Stimulated activated CD4-positive, alpha-beta T cell treated with anti-CD3 and anti-CD28 coated beads, Interleukin-4, amount 100 ng/mL, for 4 hours (primary cell): ENCODE data around the gene NBAS.
"Not testable (repeated sequence)": the region's sequence is repeated elsewhere in the genome, so short reads cannot be mapped to it uniquely, and the experiment has no call there.

Source experiments
- DNase-seq, 2 experiments: peaks; one replicate each; pipeline ENCODE4 v3.0.0-alpha.2; 2020

Gene NBAS

DNA sequence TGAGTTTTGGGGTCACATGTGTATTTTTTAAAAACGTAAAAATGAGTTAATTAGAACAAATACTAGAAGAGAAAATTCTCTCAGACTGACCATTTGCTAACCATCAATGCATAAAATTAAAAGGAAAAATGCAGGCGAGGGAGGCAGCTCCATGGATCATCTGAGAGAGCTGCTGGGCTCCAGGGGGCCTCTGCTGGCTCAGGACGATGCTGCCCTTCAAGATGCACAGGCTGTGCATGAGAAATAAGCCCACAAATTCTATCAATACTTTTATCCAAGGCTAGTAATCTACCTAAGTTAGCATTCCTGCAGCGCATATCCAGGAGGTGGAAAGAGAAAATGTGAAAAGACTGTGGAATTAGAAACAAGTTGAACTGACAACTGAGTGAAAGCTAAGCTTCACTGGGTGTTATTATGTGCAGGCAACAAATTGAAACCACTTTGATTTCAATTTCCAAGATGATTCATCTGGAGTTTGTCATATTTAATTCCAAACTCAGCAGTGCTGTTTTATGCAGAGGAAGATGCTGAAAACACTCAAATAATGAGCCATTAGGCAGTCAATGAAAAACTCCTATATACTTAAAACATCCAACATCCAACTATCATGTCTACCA is 261.1 kb downstream of the NBAS start:
- no peak for DNase-seq

DNA sequence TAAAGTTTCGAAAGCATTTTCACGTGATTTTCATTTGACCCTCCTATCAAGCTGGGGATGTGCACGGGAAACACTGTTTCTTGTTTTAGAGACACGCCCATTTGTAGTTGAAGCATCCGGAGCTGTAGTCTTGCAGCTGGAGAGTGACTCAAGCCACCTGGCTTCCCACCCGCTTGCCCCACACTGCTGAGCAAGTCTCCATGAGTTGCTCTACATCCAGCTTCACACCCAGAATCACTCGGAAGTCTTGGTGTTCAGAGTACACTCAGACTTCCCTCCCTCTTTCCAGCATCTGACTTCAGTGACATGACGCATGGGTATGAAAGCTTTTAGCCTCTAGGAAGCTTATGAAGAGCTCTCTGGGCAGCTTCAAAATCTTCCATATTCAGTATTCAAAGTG is 262.4 kb downstream of the NBAS start:
- DNase-seq = no peak

DNA sequence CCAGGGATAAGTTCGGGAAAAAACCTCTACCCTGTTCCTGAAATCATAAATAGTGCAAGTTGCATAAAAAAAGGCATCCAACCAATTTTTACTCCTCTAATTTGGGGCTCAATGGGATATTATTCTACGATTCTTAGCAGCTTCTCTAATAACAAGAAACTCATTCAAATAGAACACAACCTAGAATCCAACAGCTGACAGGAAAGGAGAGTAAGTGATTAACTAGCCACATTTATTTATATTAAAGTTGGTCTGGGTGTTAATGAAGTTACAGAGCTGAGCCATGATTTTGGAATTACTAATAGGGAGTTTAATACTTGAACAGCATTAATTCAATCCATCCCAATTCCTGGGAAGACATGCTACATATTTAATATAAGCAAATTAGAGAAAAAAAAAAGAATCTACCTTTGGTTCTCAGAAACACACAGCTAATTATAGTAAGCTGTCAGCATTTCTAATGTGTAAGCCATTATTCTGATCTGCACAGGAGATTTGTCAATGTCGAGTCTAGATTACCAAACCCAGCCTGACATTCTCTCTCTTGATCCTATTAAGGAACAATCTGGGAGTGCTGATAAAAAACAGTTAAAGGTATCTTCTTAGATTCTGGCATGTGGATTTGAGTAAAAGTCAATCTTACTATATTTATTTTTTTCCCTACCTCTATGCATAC is 267.7 kb downstream of the NBAS start:
- no peak for DNase-seq

DNA sequence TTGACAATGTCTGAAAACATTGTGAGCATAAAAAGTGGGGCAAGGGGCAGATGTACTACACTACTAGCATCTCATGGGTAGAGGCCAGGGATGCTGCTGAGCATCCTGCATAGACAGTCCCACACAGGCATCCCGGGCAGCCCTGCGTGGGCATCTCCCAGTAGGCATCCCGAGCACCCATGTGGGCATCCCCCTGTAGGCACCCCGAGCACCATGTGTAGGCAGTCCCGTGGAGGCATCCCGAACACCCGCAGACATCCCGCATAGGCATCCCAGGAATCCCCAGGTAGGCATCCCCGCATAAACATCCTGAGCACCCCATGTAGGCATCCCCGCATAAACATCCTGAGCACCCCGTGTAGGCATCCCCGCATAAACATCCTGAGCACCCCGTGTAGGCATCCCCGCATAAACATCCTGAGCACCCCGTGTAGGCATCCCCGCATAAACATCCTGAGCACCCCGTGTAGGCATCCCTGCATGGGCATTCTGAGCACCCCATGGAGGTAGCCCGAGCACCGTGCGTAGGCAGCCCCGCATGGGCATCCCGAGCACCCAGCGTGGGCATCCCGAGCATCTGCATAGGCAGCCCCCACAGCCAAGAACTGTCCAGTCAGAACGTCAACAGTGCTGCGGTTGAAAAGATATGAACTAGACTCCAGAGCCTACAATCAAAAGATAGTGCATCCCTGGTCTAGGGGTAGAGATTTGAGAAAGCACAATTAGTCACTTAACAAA is 273.5 kb downstream of the NBAS start:
- DNase-seq = no peak

DNA sequence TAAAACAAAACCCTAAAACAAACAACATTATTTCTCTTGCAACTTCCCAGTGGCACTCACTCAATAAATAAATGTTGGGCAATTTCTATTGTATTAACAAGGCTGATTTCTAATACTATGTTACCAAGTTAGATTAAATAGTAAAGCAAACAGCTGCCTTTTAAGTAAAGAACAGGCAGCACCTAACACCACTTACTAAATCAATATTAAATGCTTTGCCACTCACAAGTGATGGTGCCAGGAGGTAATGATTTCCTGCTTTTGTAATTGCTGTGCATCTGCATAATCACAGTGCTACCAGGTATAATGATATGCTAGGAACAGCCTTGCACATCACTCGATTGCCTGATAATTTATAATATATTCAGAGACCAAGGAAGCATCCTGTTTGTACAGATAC is 276.5 kb downstream of the NBAS start:
- DNase-seq = no peak

DNA sequence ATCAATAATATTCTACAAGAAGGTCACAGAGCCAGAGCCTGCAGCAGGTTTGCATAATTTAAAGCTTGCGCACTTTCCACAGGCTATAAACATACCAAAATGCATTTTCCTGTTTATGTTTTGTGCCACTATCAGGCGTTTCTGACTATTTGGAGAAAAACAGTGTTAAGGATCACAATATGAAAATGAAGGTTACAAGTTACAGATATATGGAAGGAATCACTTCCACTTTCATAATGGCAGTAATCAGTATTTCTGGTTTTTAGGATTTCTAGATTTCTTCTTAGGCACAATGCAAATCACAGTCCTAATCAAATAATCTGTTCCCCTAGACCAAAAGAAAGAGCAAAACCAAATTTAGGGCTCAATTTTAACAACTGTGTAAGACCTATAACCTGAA is 279.5 kb downstream of the NBAS start:
- no peak for DNase-seq

DNA sequence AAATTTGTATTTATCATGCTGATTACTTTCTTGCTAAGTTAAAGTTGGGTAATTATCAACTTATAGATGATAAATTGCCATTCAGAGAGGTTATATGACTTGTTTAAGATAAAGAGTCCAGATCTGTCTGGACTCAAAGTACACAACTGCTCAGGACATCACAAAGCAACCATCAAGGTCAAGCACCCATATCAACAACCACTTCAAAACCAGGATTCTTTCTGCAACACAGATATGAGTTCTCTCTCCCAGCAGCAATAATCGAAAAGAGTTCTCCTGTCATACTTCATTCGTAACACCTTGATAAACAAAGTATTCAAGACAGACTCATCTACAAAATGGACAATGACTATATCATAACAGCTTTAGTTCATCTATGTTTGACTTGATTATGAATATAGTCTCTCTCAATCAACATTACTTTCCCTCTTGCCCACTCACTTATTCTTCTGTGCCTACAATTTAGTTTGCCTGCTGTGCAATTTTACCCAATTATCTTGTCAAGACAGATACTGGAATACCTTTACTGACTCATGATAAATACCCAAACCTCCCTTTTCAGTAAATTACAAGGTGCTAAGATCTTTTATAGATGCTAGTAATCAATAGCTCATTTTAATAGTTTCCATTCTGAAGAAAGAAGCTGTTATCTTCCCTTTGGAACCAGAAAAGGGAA is 281.8 kb downstream of the NBAS start:
- no peak for DNase-seq

DNA sequence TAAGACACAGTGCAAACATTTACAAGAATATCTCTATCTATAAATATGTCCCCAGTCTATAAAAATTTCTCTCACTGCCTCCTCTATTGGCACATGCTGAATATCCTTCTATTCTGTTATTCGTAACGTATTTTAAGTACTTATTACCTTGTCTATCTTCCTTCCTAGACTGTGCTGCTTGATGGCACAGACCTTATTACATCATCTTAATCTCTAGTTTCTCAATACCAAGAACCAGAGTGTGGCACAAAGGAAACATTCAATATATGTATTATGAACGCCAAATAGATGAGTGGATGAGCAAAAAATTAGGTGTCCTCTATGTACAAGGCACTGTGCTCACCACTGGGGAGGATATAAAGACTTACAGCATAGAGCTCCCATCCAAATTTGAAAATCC is 282.8 kb downstream of the NBAS start:
- DNase-seq = no peak

DNA sequence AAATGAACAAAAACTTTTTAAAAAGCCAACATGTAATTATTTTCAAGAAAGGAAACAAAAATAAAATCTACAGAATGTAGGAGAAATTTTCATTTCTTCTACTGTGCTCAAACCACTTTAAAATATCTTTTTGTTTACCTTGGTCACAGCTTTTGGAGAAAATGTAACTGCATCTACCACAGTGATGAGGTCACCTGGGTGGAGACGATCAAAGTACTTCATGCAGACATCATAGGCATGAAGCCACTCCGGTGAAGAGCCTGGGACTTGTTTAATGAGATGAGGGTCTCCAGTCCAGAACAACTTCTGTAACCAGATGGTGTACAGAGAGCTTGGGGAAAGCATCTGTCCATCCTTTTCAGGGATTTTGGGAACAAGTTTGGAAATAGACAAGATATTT is 285.8 kb downstream of the NBAS start:
- DNase-seq = no peak

DNA sequence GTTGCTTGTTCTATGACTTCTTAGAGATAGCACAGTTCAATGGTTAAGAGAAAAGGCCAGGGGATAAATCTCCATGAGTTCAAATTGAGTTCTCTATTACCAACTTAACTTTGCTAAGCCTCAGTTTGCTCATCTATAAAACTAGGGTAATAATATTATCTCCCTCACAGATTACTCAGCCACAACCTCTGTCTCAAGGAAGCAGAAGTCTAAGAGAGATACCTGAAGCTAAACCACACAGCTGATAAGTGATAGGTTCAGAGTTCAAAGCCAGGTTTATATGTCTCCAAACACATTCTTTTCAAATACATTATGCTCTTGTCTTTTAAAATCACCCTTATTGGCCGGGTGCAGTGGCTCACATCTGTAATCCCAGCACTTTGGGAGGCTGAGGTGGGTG is 287.7 kb downstream of the NBAS start:
- no peak for DNase-seq

DNA sequence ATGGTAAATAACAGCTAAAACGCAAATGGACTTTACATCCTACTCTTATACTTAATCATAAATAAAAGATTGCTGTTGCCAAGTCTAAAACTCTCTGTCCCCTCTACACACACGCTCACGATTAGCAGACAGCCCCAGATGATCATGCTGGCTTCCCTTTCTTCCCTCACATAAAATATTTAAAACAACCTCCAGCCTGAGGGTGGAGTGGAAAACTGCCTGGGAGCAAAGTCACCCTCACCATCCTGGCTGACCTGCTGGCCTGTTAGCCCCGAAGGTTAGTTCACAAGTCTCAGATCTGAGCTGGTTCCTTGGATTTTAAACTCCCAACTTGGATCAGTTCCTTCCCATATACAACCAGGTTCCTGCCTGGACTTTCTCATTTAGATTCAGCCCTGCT is 288.2 kb downstream of the NBAS start:
- no peak for DNase-seq

DNA sequence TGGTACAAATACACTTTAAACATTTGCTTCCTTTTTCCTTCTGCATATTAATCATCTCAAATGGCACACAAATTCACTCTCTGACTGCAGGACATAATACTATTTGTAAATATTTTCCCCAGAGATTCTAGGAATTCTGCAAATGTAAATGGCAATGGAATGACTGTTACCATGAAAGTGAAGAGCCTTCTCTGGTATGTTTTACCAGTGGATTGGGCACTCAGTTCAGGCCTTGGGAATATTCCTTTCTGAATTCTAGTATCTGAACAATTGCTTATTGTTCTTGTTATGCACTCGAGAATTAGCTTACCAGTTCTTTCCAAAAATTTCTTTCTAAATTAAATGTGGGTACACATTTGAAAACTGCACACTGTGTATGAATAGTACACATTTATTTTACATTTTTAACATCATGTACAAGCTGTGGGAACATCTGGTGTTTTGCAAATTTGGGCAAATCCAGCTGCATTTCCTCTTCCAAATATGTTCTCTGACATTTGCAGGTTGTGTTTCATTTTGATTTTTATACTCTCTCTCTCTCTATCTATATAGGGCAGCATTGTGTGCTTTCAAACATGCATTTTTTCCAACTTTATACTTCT is 289.1 kb downstream of the NBAS start:
- no peak for DNase-seq

DNA sequence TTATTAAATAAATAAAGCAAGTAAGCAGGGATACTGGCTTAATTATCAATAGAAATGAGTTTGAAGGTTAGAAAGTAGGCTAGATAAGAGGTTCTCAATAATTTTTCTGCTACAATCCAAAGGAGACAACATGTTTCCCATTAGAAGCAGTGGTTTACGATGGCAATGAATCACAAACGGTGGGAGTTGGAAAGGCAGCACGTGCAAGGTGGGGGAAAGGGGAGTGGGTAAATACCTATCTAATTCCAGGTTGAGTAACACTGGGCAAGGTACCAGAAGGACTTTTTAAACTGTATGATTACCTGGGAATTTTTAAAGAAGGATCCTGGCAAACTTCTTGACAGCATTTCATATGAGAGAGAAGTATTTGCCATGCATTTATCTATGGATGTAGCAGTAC is 289.9 kb downstream of the NBAS start:
- no peak for DNase-seq

DNA sequence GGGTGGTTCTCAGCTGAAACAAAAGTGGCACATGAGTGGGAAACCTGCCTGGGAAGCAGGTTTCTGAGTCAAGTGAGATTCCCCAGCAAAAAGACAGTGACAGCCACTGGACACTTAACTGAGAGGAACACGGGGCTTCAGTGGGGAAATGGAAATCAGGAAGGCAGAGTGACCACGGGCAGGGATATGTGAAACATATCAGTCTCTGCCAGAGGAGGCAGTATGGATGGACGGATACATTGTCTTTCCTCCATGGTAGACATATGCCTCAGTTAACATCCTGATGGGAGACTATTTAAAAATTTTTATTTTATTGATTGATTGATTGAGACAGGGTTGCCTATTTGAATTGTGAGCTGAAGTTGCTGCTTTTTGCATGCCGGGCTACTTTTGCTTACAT is 292.1 kb downstream of the NBAS start:
- no peak for DNase-seq

DNA sequence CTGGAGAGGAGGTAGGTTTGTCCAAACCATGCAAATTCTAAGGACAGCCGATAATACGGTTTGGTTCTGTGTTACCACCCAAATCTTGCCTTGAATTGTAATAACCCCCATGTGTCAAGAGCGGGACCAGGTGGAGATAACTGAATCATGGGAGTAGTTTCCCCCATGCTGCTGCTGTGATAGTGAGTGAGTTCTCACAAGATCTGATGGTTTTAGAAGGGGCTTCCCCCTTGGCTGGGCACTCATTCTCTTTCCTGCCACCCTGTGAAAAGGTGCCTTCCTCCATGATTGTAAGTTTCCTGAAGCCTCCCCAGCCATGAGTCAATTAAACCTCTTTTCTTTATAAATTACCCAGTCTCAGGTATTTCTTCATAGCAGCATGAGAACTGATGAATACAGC is 295.2 kb downstream of the NBAS start:
- no peak for DNase-seq

DNA sequence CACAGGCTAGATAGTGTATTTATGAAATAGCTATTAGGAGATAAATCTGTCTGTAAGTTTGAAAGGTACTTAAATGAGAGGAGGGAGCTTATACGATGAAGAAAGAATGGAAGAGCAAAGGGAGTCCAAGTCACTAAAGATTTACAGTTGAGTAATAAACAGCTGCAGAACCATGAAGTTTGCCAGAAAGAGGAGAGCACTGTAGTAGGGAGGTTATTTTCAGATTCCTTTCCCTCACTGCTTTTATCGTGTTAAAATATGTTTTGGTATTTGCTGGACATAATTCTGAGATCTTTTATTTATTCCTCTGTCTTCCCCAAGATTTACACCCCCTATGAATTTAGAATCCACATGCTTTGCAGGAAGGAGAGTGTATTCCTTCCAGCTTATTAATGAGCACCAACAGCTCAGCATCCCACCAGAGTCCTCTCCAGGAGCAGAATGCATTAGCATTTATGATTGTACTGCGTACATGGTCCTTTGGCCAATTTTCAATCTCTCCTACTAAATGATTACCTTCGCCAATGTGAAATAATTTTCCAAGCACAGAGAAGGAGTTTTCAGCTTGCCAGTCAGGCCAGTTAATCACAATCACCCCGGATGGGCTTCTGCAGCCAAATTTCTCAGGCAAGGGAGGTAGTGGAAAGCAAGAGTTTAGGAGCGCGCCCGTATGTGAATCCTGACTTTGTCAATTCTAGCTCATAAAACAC is 297.0 kb downstream of the NBAS start:
- no peak for DNase-seq

DNA sequence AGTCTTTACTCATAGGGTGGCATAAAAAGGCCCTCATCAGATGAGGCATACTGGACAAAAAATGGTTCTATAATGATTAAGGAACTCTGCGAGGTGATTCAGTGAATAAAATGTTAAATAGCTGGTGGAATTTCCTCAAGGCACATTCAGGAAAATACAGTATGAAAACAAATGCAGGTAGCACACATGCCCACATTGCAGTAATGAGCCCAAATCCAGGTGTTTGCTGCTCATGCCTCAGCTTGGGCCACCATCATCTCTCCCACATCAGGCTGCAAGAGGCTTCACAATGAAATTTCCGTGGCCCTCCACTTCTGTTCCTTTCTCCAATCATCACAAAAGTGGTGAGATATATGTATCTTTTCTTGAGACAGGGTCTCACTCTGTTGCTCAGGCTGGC is 298.3 kb downstream of the NBAS start:
- DNase-seq = no peak

DNA sequence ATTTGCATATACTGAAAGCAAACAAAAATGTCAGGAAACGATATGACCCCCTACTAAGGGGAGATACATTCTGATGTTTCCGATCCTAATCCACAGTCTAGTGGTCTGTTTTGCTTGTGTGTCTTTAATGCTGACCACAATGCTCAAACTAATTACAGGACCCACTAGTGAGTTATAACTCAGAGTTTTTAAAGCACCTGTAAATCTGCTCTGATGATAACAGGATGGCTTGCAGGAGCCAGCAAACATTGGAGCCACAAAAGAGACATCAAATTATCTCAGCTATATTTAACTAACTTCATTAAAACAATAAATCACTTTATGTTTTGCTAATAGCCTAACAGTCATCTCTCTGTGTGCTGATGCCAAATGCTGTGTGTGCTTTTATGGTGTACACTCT is 300.3 kb downstream of the NBAS start:
- DNase-seq = no peak

DNA sequence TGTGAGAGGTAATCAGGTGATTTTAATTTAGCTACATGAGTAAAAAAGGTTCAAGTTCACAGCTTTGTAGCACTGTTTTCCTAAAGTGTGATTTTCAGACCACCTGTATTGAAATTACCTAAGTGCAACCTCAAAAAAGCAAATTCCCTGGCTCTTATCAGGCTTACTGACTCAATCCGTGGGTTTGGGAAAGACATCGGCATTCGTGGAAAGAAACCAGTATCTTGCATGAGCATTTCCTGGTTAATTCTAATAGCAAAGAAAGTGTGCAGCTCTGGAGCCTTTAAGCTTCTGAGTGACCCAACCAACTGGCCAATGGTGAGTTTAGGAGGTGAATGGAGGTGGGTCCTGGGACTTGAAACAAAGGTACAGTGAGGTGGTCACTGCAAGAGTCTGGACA is 300.9 kb downstream of the NBAS start:
- no peak for DNase-seq

DNA sequence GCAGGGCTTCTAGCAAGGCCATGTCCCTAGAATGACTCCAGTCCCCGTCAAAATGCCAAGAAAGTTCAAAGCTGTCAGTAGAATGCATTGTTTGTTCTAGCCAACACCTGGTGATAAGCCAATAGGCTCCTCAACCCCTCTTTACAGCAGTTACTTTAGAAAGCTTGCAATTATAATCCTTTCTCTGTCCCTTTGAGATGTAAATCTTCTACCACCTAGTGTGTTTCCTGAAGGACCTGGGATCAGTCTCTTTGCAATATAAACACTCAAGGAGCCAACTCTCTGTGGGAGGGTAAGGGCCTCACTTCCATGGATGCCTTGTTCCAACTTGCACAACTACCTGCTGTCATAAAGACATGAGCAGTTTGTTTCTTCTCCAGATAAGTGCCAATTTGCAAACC is 301.8 kb downstream of the NBAS start:
- DNase-seq = no peak

DNA sequence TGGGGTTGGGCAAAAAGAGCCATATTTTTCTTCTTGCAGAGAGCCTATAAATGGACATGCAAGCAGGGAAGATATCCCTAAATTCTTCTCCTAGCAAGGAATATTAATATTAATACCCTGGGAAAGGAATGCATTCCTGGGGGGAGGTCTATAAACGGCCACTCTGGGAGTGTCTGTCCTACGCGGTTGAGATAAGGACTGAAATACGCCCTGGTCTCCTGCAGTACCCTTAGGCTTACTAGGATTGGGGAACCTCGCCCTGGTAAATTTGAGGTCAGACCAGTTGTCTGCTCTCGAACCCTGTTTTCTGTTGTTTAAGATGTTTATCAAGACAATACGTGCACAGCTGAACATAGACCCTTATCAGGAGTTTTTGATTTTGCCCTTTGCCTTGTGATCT is 302.7 kb downstream of the NBAS start:
- not testable (repeated sequence) for DNase-seq

DNA sequence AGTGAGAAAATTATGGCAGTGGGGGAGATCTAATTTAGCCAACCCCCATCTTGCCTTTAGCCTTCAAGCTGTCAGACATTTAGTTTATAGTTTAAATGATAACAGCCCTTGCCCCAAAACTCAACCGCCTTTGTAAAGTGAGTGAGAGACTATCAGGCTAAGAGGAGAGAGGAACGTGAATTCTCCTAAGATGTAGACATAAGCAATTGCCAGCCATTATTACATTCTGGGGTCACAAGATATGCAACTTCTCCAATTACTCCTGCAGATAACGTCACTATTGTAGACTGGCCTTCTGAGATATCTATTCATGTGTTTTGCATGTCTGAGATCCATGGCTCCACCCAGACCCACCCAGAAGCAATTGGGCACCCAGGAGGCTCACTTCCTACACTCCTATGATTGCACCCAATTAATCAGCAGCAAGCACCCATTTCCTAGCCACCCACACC is 307.3 kb downstream of the NBAS start:
- DNase-seq = no peak

DNA sequence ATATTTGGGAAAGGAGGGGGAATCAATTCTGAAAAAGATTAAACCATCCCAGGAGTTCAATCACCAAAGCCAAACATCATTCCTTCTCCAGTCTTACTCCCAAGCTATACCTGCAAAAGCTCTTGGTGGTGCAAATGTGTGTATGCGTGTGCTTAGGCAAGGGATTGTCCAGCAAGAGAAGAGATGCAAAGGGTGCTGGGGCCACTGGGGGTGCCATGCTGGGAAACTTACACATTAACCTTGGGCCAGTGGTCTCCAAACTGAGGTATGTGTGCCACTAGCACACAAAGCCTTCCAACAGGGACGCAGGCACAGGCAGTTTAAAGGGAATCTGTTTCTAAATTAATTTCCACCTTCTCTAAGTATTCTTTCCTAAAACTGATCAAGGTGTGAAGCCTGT is 307.9 kb downstream of the NBAS start:
- DNase-seq = no peak
